ENCODE results near the gene ZNF74.
"Not testable (repeated sequence)": the region's sequence is repeated elsewhere in the genome, so short reads cannot be mapped to it uniquely, and the experiment has no call there.

ZNF74 gene

DNA sequence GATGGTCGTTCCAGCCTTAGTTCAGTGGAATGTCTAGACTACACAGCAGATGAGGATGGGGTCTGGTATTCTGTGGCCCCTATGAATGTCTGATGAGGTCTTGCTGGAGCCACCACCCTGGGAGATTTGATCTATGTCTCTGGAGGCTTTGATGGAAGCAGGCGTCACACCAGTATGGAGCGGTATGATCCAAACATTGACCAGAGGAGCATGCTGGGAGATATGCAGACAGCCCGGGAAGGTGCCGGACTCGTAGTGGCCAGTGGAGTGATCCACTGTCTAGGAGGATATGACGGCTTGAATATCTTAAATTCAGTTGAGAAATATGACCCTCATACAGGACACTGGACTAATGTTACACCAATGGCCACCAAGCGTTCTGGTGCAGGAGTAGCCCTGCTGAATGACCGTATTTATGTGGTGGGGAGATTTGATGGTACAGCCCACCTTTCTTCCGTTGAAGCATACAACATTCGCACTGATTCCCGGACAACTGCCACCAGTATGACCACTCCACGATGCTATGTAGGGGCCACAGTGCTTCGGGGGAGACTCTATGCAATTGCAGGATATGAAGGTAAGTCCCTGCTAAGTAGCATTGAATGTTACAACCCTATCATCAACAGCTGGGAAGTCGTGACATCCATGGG, 57.3 kb downstream of the ZNF74 start:
- DNase-seq, result not testable (repeated sequence)

DNA sequence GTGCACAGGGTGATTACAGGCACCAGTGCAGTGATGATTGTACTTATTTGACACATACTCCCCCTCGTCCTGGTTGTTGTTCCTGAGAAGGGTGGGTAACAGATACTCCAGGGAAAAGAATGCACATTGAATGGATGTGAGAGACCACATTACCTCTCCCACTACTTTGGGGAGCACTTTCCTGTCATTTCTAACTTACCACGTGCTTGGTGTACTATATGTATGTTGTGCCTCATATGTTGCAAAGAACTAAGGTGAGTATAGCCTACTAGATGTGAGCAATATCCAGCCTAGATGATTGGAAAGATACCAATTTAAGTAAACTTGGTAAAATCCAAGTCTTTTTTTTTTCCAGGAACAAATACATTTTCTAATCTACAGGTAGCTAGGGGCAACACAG, 58.0 kb downstream of the ZNF74 start:
- no peak for DNase-seq

DNA sequence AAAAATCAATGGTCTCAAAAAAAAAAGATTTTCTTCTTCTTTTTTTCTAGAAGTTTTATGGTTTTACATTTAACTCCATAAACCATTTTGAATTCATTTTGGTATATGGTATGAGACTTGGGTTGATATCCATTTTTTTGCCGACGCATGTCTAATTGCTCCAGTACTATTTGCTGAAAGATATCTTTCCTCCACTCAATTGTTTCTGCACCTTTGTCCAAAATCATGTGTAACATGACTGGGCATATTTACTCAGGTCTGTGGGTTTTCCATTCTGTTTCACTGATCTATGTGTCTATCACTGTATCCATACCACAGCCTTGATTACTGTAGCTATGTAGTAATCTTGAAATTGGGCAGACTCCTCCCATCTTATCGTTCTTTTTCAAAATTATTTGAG, 59.3 kb downstream of the ZNF74 start:
- no peak for DNase-seq

DNA sequence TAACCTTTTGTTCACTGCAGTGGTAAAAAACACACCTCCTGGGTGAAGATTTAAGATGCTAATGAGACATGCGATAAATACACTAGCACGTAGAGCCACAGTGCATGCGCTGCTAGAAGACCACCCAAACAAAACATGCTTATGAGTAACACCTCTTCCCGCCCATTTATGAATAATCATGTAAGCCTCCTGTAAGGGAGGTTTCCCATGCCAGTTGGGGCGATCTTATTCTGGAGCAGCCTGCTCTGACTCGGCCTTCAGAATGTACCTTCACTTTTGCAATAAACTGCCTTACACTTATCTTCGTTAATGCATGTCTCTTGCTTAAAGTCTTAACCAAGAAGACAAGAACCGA, 61.7 kb downstream of the ZNF74 start:
- DNase-seq, result no peak

DNA sequence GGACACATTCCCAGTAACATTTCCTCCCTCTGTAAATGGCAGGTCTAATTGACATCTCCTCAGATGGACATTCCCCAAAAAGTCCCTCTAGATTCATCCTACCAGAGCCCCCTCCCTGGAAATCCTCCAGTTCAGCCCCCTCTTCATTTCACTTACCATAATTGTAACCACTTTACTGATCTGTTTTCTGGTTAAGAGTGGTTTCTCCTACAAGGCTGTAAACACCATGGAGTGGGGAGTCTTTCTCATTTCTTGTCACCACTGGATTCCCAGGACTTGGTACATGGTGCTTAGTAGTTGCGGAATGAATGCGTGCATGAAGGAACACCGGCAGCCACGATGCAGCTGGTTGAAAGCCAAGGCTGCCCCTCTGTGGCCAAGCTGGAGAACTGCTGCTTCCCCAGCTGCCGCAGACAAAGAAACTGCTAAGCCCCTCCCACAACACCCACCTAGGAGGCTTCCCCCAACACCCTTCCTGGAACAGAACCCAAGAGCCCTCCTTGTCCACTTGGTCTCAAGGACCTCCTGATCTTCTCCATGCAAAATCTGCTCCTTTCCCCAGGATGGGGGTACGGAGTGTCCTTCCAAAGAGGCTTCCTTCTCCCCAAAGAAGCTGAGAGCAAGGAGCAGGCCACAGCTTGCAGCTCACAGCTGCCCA, 62.2 kb downstream of the ZNF74 start:
- no peak for DNase-seq

DNA sequence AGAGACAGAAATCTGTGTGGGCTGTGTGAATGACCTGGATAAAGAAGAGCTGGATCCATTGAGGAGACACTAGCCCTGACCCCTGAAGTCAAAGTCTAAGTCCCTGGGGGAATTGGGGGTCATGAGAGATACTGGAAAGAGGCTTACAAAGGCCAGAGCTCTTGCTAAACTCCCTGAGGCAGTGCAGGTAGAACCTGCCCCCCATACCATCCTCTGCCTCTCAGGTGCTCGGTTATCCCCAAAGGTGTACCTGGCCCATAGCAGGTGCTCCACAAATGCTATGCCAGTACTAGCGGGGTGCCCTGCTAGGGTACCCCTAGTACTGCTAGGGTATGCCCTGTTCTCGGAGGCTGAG, 62.7 kb downstream of the ZNF74 start:
- DNase-seq, result no peak

DNA sequence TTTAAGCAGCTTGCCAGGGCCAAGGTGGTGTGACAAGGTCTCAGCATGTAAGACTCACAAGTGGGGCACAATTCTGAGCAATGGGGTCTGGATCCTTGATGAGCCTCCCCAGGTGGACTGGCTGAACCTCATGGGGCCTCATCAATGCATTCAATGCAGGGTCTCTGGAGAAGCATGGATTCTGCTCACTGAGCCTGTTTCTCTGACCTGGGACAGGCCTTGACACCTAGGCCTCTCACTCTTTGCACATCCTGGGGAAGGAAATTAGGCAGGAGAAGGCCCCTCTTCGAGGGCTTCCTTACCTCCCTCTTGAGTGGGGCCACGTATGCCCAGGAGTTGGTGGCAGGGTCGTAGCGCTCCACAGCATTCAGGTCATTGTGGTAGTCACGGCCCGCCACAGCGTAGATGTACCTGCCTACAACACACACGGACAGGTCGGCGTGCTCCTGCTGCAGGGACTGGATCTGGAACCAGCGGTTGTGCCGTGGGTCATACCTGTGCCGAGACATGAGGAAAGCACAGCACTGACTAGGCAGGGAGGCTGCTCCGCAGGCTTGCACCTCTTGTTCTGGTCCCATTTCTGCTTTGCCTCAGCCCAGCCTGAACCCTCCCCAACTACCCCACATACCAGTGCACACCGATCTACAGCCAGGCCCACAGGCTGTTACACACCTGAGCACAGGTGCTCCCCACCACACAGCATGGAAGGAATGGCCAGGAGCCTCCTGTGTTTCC, 63.7 kb downstream of the ZNF74 start:
- DNase-seq, result no peak
